ENCODE measurements around the gene MCUB. TPM values are rescaled to one million over a fixed set of nuclear protein-coding genes. Genes with fewer than 3 reads are reported as not detected.

MCUB gene
- total and polyA plus RNA-seq, 4 donors: 1.3 to 4.9 (median 1.9) TPM

DNA sequence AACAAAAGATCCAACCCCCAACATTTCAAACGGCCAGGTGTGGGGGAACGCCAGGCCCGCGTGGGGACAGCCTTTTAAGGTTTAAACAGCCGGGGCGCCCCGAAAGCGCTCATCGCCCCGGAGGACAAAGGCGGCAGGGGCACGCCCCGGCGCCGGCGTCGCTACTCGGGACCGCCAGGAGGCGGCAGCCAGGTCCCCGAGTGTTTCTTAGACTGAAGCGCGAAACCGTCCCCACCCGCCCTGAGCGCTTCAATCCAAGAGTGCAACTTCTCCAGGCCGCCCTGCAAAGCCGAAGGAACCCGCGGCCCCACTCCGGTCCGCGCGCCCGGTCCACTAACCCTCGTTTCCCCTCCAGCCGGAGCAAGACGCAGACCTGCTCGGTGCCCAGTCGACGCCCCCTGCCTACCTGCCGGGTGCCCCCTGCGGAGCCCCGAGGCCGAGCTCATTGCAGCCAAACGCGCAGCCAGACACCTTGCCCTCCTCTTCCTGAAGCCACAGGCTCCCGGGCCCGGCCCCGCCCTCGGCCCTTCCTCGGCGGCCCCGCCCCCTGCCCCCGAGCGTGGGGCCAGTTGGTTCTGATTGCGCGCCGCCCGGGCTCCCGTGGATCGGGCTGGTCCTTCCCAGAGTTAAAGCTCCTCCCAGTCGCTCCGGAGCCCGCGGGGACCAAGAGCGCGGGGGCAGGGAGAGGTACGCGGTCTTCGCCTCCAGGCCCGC, 143.1 kb downstream of the MCUB start, which contains the start of gene CASP6:
CASP6 (minus strand) TSS at position 496 of the 714 bp plus-strand sequence; CDS start at position 446, 50 bp downstream.
- WGBS: under 1% methylated on average over 72 of the region's 72 CpGs
- Histone ChIP-seq H3K27ac (ENCODE audit: low read depth in 1 of 2, low read length in 2 of 2) (peak within 1 kb of the TSS; percentile 71 to 85), H3K27me3 (ENCODE audit: control insufficient read depth in 4 of 4, insufficient read depth in 4 of 4, low read length in 3 of 4) (no peaks in the 10 kb centered on the region), H3K36me3 (ENCODE audit: control insufficient read depth in 4 of 4, insufficient read depth in 3 of 4, low read depth in 1 of 4, low read length in 3 of 4) (peaks cover 0 to 5% (median under 1%) of the 10 kb centered on the region in 4 donors), H3K9ac (ENCODE audit: low read depth in 1 of 2, low read length in 2 of 2) (peak within 1 kb of the TSS in 1 of 2 donors; percentile 73), H3K9me3 (ENCODE audit: control insufficient read depth in 4 of 4, low read length in 3 of 4) (no peaks in the 10 kb centered on the region), H3K4me1 (ENCODE audit: control insufficient read depth in 4 of 4, insufficient read depth in 4 of 4, low read length in 3 of 4) (peaks cover 5 to 24% (median 15%) of the 10 kb centered on the region in 4 donors), H3K4me3 (ENCODE audit: low read depth in 1 of 3, low read length in 3 of 3) (peak within 1 kb of the TSS; percentile 78 to 90 (median 80))
- TF ChIP-seq MAX (IDR thresholded peaks at IDR 0.05) (no peak), YY1 (IDR thresholded peaks at IDR 0.05) (peak; percentile 18), HNF4G (IDR thresholded peaks at IDR 0.05) (no peak), EGR1 (IDR thresholded peaks at IDR 0.05; ENCODE audit: low read depth in 2 of 2) (no peak), GABPA (IDR thresholded peaks at IDR 0.05 in 1 of 2, conservative IDR thresholded peaks at IDR 0.05 in 1 of 2) (no peak), RAD21 (IDR thresholded peaks at IDR 0.05) (peak in 1 of 2 donors; percentile 42), JUND (IDR thresholded peaks at IDR 0.05) (no peak), NR2F2 (IDR thresholded peaks at IDR 0.05) (no peak), FOXA1 (IDR thresholded peaks at IDR 0.05) (no peak), ZBTB33 (IDR thresholded peaks at IDR 0.05) (no peak), REST (IDR thresholded peaks at IDR 0.05) (peak; percentile 27), RXRA (IDR thresholded peaks at IDR 0.05) (peak in 1 of 2 donors; percentile 16), FOXA2 (IDR thresholded peaks at IDR 0.05) (no peak), SP1 (IDR thresholded peaks at IDR 0.05) (peak; percentile 11), TAF1 (conservative IDR thresholded peaks at IDR 0.05) (no peak), HNF4A (conservative IDR thresholded peaks at IDR 0.05) (peak in 1 of 2 donors; percentile 26)
- TF ChIP-seq, protein P1, sequence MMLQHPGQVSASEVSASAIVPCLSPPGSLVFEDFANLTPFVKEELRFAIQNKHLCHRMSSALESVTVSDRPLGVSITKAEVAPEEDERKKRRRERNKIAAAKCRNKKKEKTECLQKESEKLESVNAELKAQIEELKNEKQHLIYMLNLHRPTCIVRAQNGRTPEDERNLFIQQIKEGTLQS (IDR thresholded peaks at IDR 0.05): no peak
- TF ChIP-seq, protein P2, sequence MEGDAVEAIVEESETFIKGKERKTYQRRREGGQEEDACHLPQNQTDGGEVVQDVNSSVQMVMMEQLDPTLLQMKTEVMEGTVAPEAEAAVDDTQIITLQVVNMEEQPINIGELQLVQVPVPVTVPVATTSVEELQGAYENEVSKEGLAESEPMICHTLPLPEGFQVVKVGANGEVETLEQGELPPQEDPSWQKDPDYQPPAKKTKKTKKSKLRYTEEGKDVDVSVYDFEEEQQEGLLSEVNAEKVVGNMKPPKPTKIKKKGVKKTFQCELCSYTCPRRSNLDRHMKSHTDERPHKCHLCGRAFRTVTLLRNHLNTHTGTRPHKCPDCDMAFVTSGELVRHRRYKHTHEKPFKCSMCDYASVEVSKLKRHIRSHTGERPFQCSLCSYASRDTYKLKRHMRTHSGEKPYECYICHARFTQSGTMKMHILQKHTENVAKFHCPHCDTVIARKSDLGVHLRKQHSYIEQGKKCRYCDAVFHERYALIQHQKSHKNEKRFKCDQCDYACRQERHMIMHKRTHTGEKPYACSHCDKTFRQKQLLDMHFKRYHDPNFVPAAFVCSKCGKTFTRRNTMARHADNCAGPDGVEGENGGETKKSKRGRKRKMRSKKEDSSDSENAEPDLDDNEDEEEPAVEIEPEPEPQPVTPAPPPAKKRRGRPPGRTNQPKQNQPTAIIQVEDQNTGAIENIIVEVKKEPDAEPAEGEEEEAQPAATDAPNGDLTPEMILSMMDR (IDR thresholded peaks at IDR 0.05; ENCODE audit: low read depth, low read length, missing input control): peak; percentile 52
- DNase-seq (ENCODE audit: low spot score): peak; percentile 86
